SK-N-SH (cell line): ENCODE measurements around the gene NFIX. TPM values are rescaled to one million over a fixed set of nuclear protein-coding genes. Genes with fewer than 3 reads are reported as not detected.

Experiments used
- CTCF ChIA-PET: fragments of 300-600, 350-600 bp; formaldehyde crosslinking; extraction: SDS; loops from one replicate; lab custom pipeline; 2021; lab: Yijun Ruan, JAX
- POLR2A ChIA-PET: fragments of 350-600 bp; sonication (Branson Sonifier 250); formaldehyde crosslinking; extraction: SDS; loops from one replicate; lab custom pipeline; 2020; ENCODE audit warnings: antibody characterized with exemption, inconsistent platforms; lab: Yijun Ruan, JAX
- DNase-seq: peaks from one replicate; pipeline ENCODE4 v3.0.0; 2012
- H2AFZ ChIP-seq: fragments of 200-600 bp; sonication (generic); 2 replicates; pipeline ENCODE4 v1.8.1; 2016; ENCODE audit warnings: antibody characterized with exemption, mild to moderate bottlenecking, low read depth
- H3F3A ChIP-seq: fragments of 200-600 bp; sonication (generic); replicated peaks from 2 replicates; pipeline ENCODE3; 2016; ENCODE audit warnings: antibody characterized with exemption, mild to moderate bottlenecking; ENCODE audit not compliant: insufficient read depth
- H3K27ac ChIP-seq, 2 experiments: fragments of 200-500 bp in 1 of 2; fragments of 200-600 bp in 1 of 2; sonication (Bioruptor generic) in 1 of 2; sonication (generic), shearing (Covaris generic) in 1 of 2; 2 replicates each; pipeline versions ENCODE4 v1.5.1 to v1.6.1; 2014 to 2016; ENCODE audit warnings: low read depth in 2 of 2, inconsistent platforms in 1 of 2, low read length in 1 of 2, mild to moderate bottlenecking in 1 of 2, mixed read lengths in 1 of 2
- H3K27me3 ChIP-seq: fragments of 200-600 bp; sonication (generic), shearing (Covaris generic); 2 replicates; pipeline ENCODE4 v1.6.1; 2016; ENCODE audit warnings: mixed run types; ENCODE audit not compliant: insufficient read depth
- H3K36me3 ChIP-seq, 2 experiments: fragments of 200-500 bp in 1 of 2; fragments of 200-600 bp in 1 of 2; sonication (Bioruptor generic) in 1 of 2; sonication (generic) in 1 of 2; replicated peaks in 1 of 2; 2 replicates each; pipeline versions ENCODE3 to v1.5.1; 2014 to 2016; ENCODE audit warnings: low read length in 1 of 2, mild to moderate bottlenecking in 1 of 2; ENCODE audit not compliant: insufficient read depth in 2 of 2, control insufficient read depth in 1 of 2
- H3K4me1 ChIP-seq, 2 experiments: fragments of 200-500 bp in 1 of 2; fragments of 200-600 bp in 1 of 2; sonication (Bioruptor generic) in 1 of 2; sonication (generic), shearing (Covaris generic) in 1 of 2; 2 replicates each; pipeline versions ENCODE4 v1.5.1 to v1.6.1; 2014 to 2016; ENCODE audit warnings: low read depth in 1 of 2, low read length in 1 of 2, mixed run types in 1 of 2; ENCODE audit not compliant: insufficient read depth in 2 of 2, control insufficient read depth in 1 of 2
- H3K4me2 ChIP-seq: fragments of 200-600 bp; sonication (generic), shearing (Covaris generic); 2 replicates; pipeline ENCODE4 v1.6.1; 2017; ENCODE audit warnings: mixed run types
- H3K4me3 ChIP-seq, 2 experiments: fragments of 200-500 bp in 1 of 2; fragments of 200-600 bp in 1 of 2; sonication (Bioruptor generic) in 1 of 2; sonication (generic), shearing (Covaris generic) in 1 of 2; 2 replicates each; pipeline versions ENCODE4 v1.5.1 to v1.8.1; 2014 to 2016; ENCODE audit warnings: low read depth in 2 of 2, inconsistent platforms in 1 of 2, low read length in 1 of 2, mild to moderate bottlenecking in 1 of 2, mixed read lengths in 1 of 2, moderate library complexity in 1 of 2
- H3K79me2 ChIP-seq: fragments of 200-600 bp; sonication (generic); 2 replicates; pipeline ENCODE4 v1.8.1; 2017; ENCODE audit warnings: mild to moderate bottlenecking; ENCODE audit not compliant: insufficient read depth
- H3K9ac ChIP-seq: fragments of 200-600 bp; sonication (generic); 2 replicates; pipeline ENCODE4 v1.6.1; 2017; ENCODE audit warnings: mixed run types
- H3K9me2 ChIP-seq: fragments of 200-600 bp; sonication (generic); 2 replicates; pipeline ENCODE4 v1.6.1; 2017; ENCODE audit warnings: mixed run types
- H3K9me3 ChIP-seq: fragments of 200-600 bp; sonication (generic); 2 replicates; pipeline ENCODE4 v1.6.1; 2017; ENCODE audit warnings: mixed run types, mild to moderate bottlenecking, moderate library complexity
- H4K20me1 ChIP-seq: fragments of 200-600 bp; sonication (generic); 2 replicates; pipeline ENCODE4 v1.6.1; 2017; ENCODE audit warnings: mild to moderate bottlenecking, mixed run types; ENCODE audit not compliant: insufficient read depth
- ELF1 ChIP-seq: IDR thresholded peaks from 2 replicates; pipeline ENCODE4 v1.4.0; 2012
- GABPA ChIP-seq: IDR thresholded peaks from 2 replicates; pipeline ENCODE4 v1.4.0; 2012; ENCODE audit warnings: low read depth, mild to moderate bottlenecking
- MEF2A ChIP-seq: IDR thresholded peaks from 2 replicates; pipeline ENCODE4 v1.4.0; 2012; ENCODE audit warnings: low read depth, borderline replicate concordance
- NFIC ChIP-seq: IDR thresholded peaks from 2 replicates; pipeline ENCODE4 v1.4.0; 2012; ENCODE audit warnings: borderline replicate concordance
- NRF1 ChIP-seq: IDR thresholded peaks from 2 replicates; pipeline ENCODE4 v1.6.1; 2012; ENCODE audit warnings: low read depth, mild to moderate bottlenecking, low read length
- RAD21 ChIP-seq: IDR thresholded peaks from 2 replicates; pipeline ENCODE4 v1.6.1; 2012; ENCODE audit warnings: mild to moderate bottlenecking, low read length
- SMC3 ChIP-seq: IDR thresholded peaks from 2 replicates; pipeline ENCODE4 v1.6.1; 2012; ENCODE audit warnings: low read depth, low read length, improper control_type of control experiment
- TEAD4 ChIP-seq: IDR thresholded peaks from 2 replicates; pipeline ENCODE4 v1.4.0; 2012; ENCODE audit warnings: mild to moderate bottlenecking, borderline replicate concordance; ENCODE audit not compliant: insufficient read depth
- WGBS: methylation state at CpG from one replicate; pipeline ENCODE4 v1.1.6; 2017; ENCODE audit warnings: low lambda C conversion rate; 5-methylcytosine and 5-hydroxymethylcytosine counted together
- polyA plus RNA-seq, 3 experiments: library from polyadenylated mRNA; depleted of rRNA; stranded (reverse); fragments of >200 nt; gene quantifications; 2 replicates each; pipeline ENCODE4 v1.2.3, GENCODE V29; 2012
- TF ChIP-seq, protein P1 (sequence below): fragments of 200-600 bp; sonication (generic); IDR thresholded peaks from 2 replicates; pipeline ENCODE4 v1.6.1; 2017; ENCODE audit warnings: antibody characterized with exemption, mild to moderate bottlenecking, moderate library complexity
- TF ChIP-seq, protein P2 (sequence below): IDR thresholded peaks from 2 replicates; pipeline ENCODE4 v1.4.0; 2012; ENCODE audit warnings: low read depth, borderline replicate concordance
- TF ChIP-seq, protein P3 (sequence below): IDR thresholded peaks from 2 replicates; pipeline ENCODE4 v1.4.0; 2012; ENCODE audit warnings: low read depth, borderline replicate concordance

Gene NFIX
- polyA plus RNA-seq, 1 of the 3 experiments (the other 2 are of a cell fraction), result 14.8 TPM

DNA sequence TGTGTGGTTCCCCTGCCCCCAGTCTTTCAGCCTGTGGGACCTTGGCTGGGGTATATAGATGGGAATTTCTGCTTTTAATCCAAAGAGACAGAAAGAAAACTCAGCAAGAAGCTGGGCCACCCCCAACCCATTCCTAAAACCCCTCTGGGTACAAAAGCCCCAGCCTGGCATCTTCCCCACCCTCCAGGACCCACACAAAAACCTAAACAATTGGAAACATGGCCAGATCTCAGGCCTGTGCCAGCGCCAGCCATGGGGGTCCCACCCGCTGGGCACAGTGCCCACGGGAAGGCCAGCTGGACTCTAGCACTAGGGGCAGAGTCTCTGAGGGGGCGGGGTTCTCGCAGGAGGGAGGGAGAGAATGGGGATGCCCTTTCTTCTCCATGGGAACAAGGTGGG, 98.8 kb downstream of the NFIX start (continued):
- TF ChIP-seq NRF1, result no peak
- no peak for TF ChIP-seq GABPA
- TF ChIP-seq, protein P1, sequence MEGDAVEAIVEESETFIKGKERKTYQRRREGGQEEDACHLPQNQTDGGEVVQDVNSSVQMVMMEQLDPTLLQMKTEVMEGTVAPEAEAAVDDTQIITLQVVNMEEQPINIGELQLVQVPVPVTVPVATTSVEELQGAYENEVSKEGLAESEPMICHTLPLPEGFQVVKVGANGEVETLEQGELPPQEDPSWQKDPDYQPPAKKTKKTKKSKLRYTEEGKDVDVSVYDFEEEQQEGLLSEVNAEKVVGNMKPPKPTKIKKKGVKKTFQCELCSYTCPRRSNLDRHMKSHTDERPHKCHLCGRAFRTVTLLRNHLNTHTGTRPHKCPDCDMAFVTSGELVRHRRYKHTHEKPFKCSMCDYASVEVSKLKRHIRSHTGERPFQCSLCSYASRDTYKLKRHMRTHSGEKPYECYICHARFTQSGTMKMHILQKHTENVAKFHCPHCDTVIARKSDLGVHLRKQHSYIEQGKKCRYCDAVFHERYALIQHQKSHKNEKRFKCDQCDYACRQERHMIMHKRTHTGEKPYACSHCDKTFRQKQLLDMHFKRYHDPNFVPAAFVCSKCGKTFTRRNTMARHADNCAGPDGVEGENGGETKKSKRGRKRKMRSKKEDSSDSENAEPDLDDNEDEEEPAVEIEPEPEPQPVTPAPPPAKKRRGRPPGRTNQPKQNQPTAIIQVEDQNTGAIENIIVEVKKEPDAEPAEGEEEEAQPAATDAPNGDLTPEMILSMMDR, result no peak
- no peak for TF ChIP-seq RAD21
- TF ChIP-seq SMC3, result no peak; the same call in 1 of the 2 replicates
- TF ChIP-seq ELF1, result no peak
- TF ChIP-seq, protein P2, sequence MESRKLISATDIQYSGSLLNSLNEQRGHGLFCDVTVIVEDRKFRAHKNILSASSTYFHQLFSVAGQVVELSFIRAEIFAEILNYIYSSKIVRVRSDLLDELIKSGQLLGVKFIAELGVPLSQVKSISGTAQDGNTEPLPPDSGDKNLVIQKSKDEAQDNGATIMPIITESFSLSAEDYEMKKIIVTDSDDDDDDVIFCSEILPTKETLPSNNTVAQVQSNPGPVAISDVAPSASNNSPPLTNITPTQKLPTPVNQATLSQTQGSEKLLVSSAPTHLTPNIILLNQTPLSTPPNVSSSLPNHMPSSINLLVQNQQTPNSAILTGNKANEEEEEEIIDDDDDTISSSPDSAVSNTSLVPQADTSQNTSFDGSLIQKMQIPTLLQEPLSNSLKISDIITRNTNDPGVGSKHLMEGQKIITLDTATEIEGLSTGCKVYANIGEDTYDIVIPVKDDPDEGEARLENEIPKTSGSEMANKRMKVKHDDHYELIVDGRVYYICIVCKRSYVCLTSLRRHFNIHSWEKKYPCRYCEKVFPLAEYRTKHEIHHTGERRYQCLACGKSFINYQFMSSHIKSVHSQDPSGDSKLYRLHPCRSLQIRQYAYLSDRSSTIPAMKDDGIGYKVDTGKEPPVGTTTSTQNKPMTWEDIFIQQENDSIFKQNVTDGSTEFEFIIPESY, result no peak
- TF ChIP-seq, protein P3, sequence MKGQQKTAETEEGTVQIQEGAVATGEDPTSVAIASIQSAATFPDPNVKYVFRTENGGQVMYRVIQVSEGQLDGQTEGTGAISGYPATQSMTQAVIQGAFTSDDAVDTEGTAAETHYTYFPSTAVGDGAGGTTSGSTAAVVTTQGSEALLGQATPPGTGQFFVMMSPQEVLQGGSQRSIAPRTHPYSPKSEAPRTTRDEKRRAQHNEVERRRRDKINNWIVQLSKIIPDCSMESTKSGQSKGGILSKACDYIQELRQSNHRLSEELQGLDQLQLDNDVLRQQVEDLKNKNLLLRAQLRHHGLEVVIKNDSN, result no peak
- TF ChIP-seq NFIC, result no peak

DNA sequence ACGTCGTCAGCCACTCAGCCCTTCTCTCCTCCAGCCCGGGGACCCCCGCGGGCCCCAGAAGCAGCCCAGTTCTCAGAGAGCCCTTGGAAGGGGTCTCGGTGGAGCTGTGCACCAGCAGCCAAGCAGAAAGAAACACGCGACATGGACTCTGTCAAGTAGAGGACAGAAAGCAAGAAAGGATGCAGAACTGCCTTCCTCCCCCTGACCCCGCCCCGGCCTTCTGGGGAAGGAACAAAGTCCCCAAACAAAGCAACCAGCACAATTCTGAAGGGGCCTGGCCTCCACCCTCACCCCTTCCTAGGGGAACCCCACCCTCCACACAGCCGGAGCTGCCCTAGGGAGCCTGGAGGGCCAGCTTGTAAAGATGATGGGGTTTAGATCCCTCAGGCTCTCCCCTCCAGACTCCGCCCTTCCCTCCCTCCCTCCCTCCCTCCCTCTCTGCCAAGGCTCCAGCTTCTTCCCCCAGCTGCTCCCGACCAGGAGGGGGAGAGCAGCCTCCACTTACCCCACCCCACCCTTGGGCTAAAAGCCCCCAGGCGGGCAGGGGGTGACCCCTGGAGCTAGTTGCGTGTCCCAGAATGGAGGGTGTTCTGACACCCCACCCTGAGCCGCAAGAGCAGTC, 99.6 kb downstream of the NFIX start:
- Histone ChIP-seq H3K9me3 (no peaks in the 10 kb centered on the region), H2AFZ (no peak overlapping the region), H3K4me1 (peaks cover 19 to 64% of the 10 kb centered on the region in 2 experiments), H3K27ac (peak overlapping the region in 1 of 2 experiments; percentile 99; a peak in 2 of 4 replicates), H3K4me3 (no peak overlapping the region), H3F3A (no peaks in the 10 kb centered on the region), H3K79me2 (no peaks in the 10 kb centered on the region; the same call in 1 of the 2 replicates), H3K27me3 (no peaks in the 10 kb centered on the region), H3K9ac (no peak overlapping the region), H3K4me2 (no peak overlapping the region), H3K9me2 (no peaks in the 10 kb centered on the region), H4K20me1 (no peaks in the 10 kb centered on the region), H3K36me3 (peaks cover 0 to 15% of the 10 kb centered on the region in 2 experiments)
- TF ChIP-seq MEF2A (no peak), TEAD4 (no peak)
- ChIA-PET CTCF (interaction anchor here (0.8 to 9.2 kb wide), 25 partner anchors 9 to 162 kb away, joined by 3 to 603 read pairs (median 9); partner anchors contain the start of genes DAND5, FARSA, LYL1 and NACC1), POLR2A (interaction anchor here (0.5 to 1.9 kb wide), 8 partner anchors 34 to 175 kb away, joined by 3 to 12 read pairs (median 4); partner anchors contain the start of gene SYCE2)
- DNase-seq, result peak; percentile 60
- WGBS, result 58% methylated on average over 9 of the region's 16 CpGs
